HuH-7 (cell line): ENCODE results near the gene RPS18.

Experiments used
- DNase-seq: peaks from one replicate; pipeline ENCODE4 v3.0.0; 2011; ENCODE audit warnings: low spot score

The RPS18 gene

DNA sequence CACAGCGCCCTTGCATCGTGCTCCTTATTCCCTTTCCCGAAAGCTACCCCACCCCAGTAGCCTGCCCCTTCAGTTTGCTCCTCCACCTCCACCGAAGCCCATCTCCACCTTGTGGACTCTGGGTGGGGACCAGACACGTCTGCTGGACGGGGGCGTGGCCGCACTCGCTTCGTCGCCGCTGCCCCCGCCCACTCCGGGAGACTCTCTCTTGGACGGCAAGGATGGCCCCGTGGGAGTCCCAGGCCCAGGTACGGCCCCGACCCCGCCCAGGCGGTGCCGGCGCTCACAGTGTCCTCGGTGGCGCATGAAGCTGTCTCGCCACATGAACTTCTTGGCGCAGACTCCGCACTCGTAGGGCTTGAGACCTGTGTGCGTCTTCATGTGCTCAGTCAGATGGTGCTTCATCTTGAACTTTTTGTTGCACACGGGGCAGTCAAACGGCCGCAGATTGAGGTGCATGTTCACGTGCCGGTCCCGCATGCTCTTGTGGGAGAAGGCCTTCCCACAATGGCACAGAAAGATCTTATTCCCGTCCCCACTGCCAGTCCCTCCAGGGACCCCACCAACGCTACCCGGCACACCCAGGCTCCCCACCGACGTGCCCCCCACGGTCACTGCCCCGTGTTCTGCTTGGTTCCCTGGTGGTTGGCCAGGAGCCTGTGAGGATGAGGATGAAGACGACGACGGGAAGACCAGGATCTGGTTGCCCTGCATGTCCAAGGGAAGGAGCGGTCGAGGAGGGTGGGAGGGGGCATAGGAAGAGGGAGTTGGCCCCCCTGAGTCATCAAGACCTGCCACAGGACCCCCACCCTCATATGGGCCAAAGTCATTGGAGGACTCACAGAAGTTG lies 43.3 kb downstream of the RPS18 start:
- no peak for DNase-seq

DNA sequence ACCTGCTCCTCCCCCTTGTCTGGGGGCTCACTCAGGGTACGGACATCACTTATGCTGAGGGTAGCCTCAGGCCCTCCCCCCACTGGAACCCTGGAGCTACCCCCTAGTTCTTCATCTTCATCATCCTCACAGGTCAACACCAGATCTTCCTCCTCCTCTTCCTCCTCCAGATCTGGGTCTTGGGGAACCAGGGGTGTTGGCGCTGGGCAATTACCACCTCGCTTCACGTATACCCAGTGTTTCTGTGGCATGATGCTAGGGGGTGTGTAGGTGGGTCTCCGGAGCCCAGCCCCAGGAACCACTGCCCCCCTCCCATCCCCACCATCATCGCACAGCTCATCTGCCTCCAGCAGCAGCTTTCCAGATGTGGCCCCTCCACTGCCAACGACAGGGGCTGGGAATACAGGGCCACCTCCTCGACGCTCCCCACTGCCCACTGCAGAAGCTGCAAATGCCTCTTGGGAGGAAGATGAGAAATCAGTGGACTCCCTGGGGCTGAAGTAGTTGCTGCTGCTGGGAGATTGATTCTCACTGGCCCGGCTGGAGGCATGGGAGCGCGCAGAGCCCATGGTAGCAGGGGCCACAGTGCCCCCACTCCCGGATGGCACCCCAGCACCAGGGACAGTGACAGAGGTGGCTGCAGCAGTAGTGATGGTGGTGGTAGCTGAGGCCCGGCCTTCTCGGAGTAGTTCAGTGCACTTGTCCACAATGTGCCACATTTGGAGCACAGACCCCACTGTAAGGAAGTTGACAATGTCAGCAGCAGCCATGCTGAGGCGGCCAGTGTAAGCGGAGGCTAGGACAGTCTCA lies 44.1 kb downstream of the RPS18 start:
- no peak for DNase-seq

GRCh38 chr6:33316603-33317418 lies 44.9 kb downstream of the RPS18 start:
- DNase-seq = no peak

DNA sequence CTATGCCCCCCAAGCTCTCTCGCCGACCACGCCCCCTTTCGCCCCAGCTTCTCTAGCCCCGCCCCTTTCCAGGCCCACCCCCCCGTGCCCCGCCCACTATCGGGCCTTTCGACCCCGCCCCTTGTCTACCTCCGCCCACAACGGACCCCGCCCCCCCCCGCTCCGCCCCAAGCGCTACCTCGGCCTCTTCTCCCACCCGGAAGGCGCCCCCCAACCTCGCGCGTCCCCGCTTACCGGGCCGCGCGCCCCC lies 45.5 kb downstream of the RPS18 start:
- DNase-seq = peak; percentile 55

DNA sequence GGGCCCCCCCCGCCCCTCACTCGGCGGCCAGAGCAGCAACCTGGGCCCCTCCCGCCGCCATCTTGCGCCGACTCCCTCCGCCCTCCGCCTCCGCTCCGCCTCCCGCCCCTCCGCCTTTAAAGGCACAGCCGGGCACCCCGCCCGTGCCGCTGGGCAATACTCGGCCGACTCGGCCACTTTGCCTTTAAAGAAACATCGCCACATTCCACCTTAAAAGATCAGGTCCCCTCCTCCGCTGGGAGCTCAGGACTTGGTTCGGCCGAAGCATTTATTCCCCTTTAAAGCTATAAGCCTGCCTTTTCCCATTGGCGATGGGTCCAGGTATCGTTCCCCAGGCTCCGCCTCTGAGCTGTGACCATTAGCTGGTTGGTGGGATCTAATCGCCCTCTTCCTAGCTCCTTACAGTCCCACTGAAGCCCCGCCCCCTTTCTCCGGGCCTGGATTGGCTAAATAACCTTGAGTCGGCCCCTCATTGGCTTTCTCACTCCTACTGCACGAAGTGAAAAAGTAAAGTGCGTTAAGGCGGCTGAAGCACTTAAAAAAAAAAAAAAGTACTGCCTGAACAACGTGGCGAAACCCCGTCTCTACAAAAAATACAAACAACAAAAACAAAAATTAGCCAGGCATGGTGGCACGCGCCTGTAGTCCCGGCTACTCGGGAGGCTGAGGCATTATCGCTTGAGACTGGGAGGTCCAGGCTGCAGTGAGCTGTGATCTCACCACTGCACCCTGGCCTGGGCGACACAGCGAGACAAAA lies 46.0 kb downstream of the RPS18 start, which contains the start of gene ZBTB22:
Gene ZBTB22, minus strand, starts transcription at position 76 of the 757 bp plus-strand sequence. CDS start 828 bp downstream, outside the sequence.
- peak; percentile 88 for DNase-seq

DNA sequence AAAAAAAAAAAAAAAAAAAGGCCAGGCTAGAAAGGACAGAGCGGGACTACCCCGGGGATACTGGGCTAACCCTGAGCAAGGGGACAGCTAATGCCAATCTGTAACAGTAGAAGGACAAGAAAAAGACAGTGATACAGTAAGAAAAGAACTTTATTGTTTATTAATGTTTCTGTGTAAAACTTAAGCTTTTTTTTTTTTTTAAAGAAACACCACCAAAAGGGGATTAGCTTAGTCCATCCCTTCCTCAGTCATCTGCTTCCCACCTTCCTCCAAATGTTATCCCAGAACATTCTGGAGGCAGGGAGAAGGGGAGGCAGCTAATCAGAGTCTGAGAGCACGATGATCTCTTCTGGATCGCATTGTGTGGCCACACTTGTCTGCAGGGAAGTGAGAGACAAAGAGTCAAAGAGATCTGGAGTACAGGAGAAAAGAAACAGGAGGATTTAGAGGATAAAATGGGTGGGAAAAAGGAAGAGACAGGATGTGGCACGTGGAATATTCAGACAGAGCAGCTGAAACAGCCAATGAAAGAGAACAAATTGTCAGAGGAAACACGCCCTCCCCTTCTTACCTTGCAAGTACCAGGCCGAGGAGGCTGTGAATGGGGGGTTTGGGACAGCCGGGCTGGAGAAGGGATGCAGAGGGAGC lies 46.7 kb downstream of the RPS18 start:
- DNase-seq = no peak

DNA sequence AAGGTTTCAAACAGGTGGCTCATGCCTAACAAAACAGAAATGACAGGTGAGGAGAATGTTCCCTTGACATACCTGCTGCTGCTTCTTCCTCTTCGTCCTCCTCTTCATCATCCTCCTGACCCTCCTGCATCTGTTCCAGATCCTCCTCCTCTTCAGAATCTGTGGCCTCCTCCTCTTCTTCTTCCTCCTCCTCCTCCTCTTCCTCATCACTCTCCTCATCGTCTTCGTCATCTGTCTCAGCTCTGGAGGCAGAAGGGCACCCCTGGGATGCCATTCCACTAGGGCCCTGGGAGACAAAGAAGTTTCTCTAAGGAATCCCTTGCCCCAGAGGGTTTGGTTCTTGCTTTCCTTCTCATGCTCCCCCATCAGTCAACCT lies 48.1 kb downstream of the RPS18 start:
- no peak for DNase-seq

DNA sequence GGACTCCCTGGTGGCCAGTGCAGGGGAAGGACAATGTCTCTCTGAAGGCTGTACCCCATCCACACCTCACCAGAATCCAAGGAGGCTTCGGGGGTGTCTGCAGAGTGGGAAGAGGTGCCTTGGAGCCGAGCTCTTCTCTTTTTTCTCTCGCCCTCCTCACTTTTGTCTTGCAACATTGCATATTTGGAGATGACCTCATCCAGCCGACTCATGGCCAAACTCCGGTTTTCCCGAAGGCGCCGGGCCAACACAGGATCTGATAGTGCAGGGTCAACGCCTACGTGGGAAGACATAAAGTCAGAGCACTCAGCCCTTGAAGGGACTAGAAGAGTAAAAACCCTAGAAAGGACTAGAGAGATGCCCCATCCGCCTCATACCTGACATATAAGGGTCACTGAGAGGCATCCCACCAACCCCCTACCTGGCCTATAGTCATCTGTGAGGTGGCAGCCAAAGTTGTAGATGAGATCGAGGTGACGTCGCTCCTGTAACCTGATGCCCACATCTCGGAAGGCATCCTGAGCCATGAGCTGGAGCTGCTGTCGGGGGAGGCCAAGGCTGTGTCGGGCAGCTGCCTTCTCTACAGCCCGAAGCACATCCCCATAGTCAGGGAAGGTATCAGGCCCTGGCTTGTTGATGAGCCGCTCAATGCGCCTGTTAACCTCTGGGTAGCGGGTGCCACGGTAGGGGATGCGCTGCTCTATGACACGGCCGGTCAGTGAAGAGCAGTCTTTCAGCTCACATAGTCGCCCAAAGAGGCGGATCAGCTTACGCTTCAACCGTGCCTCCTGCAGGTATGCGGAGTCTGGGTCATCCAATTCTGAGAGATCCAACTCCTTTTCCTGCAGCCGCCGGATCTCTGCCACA lies 48.7 kb downstream of the RPS18 start:
- DNase-seq = no peak

DNA sequence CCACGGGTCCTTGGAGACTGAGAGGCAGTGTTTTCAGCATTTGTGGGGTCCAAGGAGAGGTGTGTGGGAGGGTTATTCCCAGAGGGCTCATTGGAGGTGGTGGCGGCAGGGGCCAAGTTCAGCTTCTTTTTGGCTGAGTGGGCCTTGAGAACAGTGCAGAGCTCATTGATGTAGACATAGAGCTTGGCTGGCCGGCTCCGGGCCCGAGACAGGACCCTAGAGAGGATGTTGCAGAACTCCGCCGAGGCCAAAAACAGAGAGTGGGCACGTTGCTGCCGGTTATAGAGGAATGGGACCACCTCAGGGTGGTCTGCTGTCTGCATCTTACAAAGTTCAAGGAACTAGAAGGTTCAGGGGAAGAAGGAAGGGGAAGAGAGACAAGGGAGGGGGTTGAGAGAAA lies 49.4 kb downstream of the RPS18 start:
- DNase-seq = no peak

DNA sequence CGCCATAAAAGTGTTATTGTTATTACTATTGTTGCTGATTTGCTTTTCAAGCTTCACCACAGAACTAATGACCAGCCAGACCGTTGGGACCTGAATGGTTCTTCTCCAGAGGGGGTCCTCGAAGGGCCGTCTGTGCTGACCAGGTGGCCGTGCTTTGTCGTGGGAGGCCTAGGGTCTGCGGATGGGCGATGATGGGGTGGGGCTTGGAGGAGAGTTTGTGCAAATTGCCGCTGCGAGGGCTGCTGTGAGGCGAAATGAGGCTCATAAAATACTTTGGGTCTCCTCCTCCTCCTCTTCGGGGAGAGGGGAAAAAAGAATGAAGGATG lies 51.7 kb downstream of the RPS18 start:
- no peak for DNase-seq

GRCh38 chr6:33324125-33324524 lies 52.2 kb downstream of the RPS18 start:
- DNase-seq = no peak
